Measurements from ENCODE around the gene DGKI. TPM values are rescaled to one million over a fixed set of nuclear protein-coding genes. Genes with fewer than 3 reads are reported as not detected.

The DGKI gene
- total RNA-seq, 1 experiment from 2014 or later = 0.55 TPM

DNA sequence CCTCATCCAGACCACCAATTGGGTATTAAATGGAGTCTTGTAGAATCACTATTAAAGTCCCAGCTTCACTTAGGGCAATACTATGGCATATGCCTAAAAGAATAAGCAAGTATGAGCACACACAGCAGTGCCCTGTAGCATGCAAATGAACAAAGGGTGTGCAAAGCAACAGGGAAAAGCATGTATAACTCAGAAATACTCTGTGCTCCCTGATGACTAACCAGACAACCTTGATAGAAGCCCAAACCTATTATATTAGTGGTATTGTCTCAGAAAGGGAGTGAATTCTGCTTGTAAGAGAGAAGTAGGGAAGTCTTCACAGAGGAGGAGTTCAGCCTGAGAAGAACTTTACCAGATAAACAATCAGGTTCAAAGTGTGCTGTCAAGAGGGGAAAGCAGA is 131.2 kb downstream of the DGKI start:
- H3K4me1 ChIP-seq (ENCODE audit: insufficient read depth, low read length) = no peaks in the 10 kb centered on the region
- no peak overlapping the region for H3K4me3 Mint-ChIP-seq
- no peak overlapping the region for H2BK120ac ChIP-seq (ENCODE audit: low read depth, low read length, poor library complexity, severe bottlenecking)
- TF ChIP-seq, protein P1, sequence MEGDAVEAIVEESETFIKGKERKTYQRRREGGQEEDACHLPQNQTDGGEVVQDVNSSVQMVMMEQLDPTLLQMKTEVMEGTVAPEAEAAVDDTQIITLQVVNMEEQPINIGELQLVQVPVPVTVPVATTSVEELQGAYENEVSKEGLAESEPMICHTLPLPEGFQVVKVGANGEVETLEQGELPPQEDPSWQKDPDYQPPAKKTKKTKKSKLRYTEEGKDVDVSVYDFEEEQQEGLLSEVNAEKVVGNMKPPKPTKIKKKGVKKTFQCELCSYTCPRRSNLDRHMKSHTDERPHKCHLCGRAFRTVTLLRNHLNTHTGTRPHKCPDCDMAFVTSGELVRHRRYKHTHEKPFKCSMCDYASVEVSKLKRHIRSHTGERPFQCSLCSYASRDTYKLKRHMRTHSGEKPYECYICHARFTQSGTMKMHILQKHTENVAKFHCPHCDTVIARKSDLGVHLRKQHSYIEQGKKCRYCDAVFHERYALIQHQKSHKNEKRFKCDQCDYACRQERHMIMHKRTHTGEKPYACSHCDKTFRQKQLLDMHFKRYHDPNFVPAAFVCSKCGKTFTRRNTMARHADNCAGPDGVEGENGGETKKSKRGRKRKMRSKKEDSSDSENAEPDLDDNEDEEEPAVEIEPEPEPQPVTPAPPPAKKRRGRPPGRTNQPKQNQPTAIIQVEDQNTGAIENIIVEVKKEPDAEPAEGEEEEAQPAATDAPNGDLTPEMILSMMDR (conservative IDR thresholded peaks at IDR 0.05) = no peak
- no peak for DNase-seq
- H3K27me3 ChIP-seq (ENCODE audit: insufficient read depth, low read length) = no peaks in the 10 kb centered on the region
- no peak overlapping the region for H2AFZ ChIP-seq (ENCODE audit: low read length)
- no peaks in the 10 kb centered on the region for H3K9me3 Mint-ChIP-seq
- no peaks in the 10 kb centered on the region for H3K79me2 ChIP-seq (ENCODE audit: insufficient read depth, low read length)
- no peaks in the 10 kb centered on the region; a peak in 1 of 7 replicates for H3K36me3 Mint-ChIP-seq (ENCODE audit: insufficient read depth in 1 of 3, low read depth in 3 of 3)
- no peak overlapping the region for H3K4ac ChIP-seq (ENCODE audit: low read depth, low read length)
- no peak overlapping the region for H2AK5ac ChIP-seq (ENCODE audit: insufficient read length, low read length)
- H3K18ac ChIP-seq (ENCODE audit: insufficient read length, low read depth, low read length) = no peak overlapping the region
- peaks cover 5% of the 10 kb centered on the region; the same call in 1 of the 2 replicates for H3K27me3 Mint-ChIP-seq (ENCODE audit: low read depth)
- no peaks in the 10 kb centered on the region for H3K9me3 ChIP-seq (ENCODE audit: control insufficient read depth, low read depth, low read length)
- H3K9ac ChIP-seq (ENCODE audit: extremely low read depth, insufficient read length, low read length) = no peak overlapping the region
- no peak overlapping the region for H3K14ac ChIP-seq (ENCODE audit: insufficient read depth, low read length)
- no peaks in the 10 kb centered on the region for H4K20me1 ChIP-seq (ENCODE audit: control insufficient read depth, insufficient read depth, insufficient read length)
- H3K56ac ChIP-seq (ENCODE audit: insufficient read length, low read depth, low read length) = no peak overlapping the region
- H2BK15ac ChIP-seq (ENCODE audit: low read depth, low read length) = no peak overlapping the region
- no peak overlapping the region for H4K91ac ChIP-seq (ENCODE audit: insufficient read length, low read depth, low read length)
- no peak overlapping the region for H2BK12ac ChIP-seq (ENCODE audit: insufficient read length, low read depth, low read length)
- H4K5ac ChIP-seq (ENCODE audit: insufficient read length, low read depth, low read length) = no peak overlapping the region
- no peak overlapping the region for H2BK5ac ChIP-seq (ENCODE audit: insufficient read length, low read length)
- H3K4me1 Mint-ChIP-seq = peaks cover 43 to 47% of the 10 kb centered on the region in 2 experiments
- H3K4me2 ChIP-seq (ENCODE audit: insufficient read depth, insufficient read length, low read length) = no peak overlapping the region
- no peak overlapping the region for H3K27ac Mint-ChIP-seq
- H4K8ac ChIP-seq (replicated peaks; ENCODE audit: insufficient read length, low read depth, low read length) = no peak overlapping the region
- H3K23ac ChIP-seq (ENCODE audit: insufficient read length, low read depth, low read length) = no peak overlapping the region
- H3T11ph ChIP-seq (ENCODE audit: low read length) = no peak overlapping the region
- H3K23me2 ChIP-seq (ENCODE audit: insufficient read length, low read depth, low read length, poor library complexity, severe bottlenecking) = no peaks in the 10 kb centered on the region
- H2BK20ac ChIP-seq (ENCODE audit: low read depth, low read length, poor library complexity, severe bottlenecking) = no peak overlapping the region
- H3K79me1 ChIP-seq (ENCODE audit: insufficient read depth, low read depth, low read length, poor library complexity, severe bottlenecking) = no peaks in the 10 kb centered on the region
- no peak overlapping the region for H3K27ac ChIP-seq (ENCODE audit: insufficient read length, low read depth, low read length)
